ENCODE data around the gene ZNF526.
A peak's percentile ranks its signal among the peaks of the same experiment; 100 is the strongest.

GRCh38 chr19:42270346-42271044 is 50.4 kb downstream of the ZNF526 start:
- TF ChIP-seq POLR2A (IDR thresholded peaks at IDR 0.05; ENCODE audit: low read depth, low read length) (peak; percentile 63), POLR2AphosphoS5 (IDR thresholded peaks at IDR 0.05; ENCODE audit: low read depth, low read length) (peak; percentile 35; the same call in 1 of the 2 replicates)
